SK-MEL-5 (cell line): ENCODE results near the gene CEP112. TPM values are rescaled to one million over a fixed set of nuclear protein-coding genes. Genes with fewer than 3 reads are reported as not detected.

Experiments used
- DNase-seq: peaks from one replicate; pipeline ENCODE4 v3.0.0-alpha.2; 2016; ENCODE audit warnings: low read depth, low spot score
- in situ Hi-C: cut with HindIII; loops from 2 replicates; pipeline ENCODE4 v1.10.0; 2016; ENCODE audit warnings: low sequenced_read_pairs, high pct_unique_total_duplicates, low pct_unique_long_range_greater_than_20kb
- total RNA-seq: library from RNA; depleted of rRNA; stranded (reverse); fragments of >200 nt; shearing (Covaris generic); gene quantifications from 2 replicates; pipeline ENCODE4 v1.2.3, GENCODE V29; 2014

Gene CEP112
- total RNA-seq, 1 experiment from 2014 or later, result 6.7 TPM

DNA sequence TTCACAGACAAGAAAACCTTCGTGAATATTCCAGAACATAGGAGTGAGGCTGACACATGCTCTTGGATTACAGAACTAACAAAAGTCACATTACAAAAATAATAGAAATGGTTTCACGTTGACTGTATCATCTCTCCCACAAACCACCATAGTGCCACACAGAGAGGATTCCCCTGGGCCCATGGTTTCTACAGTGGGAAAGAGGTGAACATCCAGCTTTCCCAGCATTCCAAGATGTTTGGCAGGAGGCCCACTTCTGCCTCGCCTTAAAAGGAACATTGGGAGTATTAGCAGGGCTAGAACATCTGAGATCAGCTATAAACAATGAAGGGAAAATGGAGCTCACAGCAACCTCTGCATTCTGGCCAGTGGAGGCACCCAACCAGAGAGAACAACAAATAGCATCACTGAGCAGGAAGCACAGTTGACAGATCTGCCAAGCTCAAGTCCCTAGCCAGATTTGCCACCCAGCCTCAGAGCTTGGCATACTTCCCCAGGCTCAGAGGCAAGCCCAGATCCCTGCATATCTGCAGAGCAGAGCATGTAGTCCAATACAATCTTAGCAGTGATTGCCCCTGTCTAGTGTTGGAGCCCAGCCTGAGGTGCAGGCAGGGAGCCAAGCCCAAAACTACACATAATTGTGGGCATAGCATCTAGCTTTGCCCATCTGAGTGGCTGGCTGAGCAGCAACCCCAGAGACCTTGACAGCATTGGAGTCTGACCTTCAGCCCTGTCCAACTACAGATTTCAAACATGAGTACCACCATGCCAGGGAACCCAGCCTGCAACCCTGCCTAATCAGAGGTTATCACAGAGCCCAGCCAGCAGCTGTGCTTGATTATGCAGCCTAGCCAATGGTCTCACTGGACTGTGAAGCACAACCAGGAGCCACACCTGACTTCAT lies 260.4 kb downstream of the CEP112 start:
- DNase-seq, result no peak
- in situ Hi-C loops, result no loop called here

DNA sequence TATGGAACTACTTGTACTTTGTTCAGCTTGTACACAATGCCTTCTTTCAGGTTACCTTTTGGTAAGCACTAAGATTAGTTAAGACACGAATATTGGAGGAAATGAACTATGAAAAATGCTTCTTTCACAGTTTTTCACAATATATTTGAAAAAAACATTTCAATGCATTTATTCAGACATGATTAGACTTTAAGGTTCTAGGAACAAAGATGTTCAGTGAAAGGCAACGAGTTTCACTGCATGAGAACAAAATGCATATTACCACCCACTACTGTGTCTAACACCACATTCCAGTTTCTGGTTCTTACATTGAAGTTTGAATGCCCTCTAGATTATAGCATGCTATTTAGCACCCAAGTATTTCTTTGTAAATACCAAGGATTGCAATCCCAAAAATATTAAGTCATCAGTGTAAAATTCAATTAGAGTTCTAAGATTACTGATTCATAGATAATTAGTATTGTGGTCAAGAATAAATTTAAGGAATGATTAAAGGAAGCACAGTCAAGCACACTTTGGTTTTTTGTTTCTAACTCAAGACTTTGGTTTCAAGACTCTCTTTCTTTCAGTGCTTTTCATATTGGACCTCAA lies 261.7 kb downstream of the CEP112 start:
- in situ Hi-C loops, result no loop called here
- peak; percentile 53 for DNase-seq

DNA sequence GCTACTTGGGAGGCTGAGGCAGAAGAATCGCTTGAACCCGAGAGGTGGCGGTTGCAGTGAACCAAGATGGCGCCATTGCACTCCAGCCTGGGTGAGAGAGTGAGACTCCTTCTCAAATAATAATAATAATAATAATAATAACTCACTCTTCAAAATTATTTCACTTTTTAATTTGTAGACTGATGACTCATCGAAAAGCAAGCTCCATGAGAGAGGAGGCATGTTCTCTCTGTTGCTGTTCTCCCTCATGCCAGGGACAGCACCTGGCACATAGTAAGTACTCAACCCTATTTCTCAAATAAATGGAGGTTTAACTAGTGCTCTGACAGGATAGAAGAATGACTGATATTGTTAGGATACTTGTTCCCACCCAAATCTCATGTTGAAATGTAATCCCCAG lies 265.3 kb downstream of the CEP112 start:
- in situ Hi-C loops, result no loop called here
- no peak for DNase-seq

DNA sequence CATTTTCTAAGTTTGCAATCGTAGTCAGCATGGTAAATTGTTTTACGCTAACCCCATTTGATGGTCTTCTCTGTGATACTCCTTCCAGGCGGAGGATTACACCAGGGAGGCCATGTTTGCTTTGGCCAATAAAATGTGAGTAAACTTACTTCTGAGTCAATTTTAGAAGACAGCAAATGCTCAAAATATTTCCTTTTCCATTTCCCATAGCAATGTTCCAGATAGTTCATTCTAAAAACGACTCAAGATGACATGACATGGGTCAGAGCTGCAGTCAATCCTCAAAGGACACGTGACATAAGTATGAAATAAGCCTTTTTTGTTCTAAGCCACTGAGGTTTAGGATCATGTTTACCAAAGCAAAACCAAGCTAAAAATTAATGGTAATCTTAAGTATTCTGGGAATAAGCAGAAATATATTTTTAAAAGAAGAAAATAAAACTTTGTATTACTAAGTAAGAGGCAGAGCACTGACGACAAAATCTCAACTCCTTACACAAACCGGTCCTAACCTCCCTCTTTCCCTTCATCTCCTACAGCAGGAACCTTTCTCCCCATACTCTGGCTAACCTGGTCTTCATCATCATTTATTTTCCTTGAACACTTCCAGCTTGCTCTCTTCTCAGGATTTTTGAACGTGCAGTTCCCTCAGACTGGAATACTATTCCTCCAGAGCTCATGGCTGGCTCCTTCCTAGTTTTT lies 266.2 kb downstream of the CEP112 start:
- in situ Hi-C loops, result no loop called here

DNA sequence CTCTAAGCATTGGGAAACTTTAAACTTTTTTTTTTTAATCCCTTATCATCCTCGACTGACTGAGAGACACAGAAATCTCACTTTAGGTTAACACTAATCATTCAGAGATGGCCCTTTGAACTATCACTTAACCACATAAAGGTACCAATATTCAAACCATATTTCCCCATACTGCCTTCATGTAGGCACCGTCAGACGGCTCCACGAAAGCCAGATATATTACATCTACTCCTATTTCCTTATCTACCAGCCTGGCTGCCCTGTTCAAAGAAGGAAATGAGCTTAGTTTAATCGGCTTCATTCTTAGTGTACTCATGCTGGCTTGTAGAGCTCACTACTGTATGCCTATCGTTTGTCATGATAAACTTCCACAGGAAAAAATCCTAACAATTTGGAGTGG lies 270.9 kb downstream of the CEP112 start:
- in situ Hi-C loops, result no loop called here

More for the DNA sequence above, 266.2 kb downstream of the CEP112 start:
- no peak for DNase-seq

DNA sequence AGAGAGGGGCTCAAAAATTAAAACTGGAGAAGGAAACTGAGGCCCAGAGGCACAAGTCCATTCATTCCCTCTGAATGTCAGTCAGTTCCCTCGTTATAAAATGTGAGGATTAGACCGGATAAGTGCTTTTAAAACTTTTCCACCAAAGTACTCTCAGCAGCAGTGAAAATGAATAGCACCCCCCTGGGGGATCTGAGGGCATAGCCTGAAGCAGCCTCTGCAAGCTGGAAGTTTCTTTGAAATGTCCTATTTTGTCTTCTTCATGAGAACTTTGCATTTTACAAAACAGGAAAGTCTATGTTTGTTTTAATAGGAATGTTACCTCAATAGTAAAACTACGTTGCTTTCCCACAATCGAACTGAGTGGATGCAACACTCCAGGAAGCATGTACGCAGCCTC lies 273.0 kb downstream of the CEP112 start:
- DNase-seq, result no peak
- in situ Hi-C loops, result no loop called here

More for the DNA sequence above, 270.9 kb downstream of the CEP112 start:
- DNase-seq, result no peak

DNA sequence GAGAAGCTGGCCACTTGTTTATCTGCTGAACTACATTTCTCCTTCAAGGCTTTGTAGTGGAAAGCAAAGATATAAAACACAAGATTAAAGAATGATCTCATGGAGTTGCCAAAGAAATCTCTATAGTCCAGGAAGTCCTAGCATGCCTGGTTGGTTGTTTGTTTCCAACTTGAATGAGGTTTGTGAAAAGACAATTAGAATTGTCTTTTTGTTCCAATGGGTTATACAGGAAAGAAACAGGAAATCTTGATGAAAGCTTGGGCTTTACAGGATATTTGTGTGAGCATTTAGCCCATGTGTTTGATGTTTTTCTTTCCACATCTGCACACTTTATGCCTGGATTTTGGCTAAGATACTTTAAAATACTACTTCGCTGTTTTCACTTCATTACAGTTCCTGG lies 273.4 kb downstream of the CEP112 start:
- in situ Hi-C loops, result no loop called here
- no peak for DNase-seq

DNA sequence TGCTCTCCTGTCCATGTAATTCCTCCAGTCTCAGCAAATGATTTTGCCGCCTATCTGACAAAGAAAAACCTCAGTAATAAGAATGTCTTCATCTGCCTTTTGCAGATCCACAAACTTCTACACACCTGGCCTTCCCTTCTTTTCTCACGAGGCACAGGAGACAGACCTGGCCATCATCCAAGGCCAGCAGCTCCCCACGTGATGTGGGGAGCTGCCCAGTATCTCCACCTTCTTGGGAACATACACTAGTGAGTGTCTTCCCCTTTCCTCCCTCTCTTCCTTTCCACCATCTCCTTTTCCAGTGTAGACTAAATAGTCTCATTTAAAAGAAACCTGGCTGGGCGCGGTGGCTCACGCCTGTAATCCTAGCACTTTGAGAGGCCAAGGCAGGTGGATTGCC lies 274.4 kb downstream of the CEP112 start:
- no peak for DNase-seq
- in situ Hi-C loops, result no loop called here

DNA sequence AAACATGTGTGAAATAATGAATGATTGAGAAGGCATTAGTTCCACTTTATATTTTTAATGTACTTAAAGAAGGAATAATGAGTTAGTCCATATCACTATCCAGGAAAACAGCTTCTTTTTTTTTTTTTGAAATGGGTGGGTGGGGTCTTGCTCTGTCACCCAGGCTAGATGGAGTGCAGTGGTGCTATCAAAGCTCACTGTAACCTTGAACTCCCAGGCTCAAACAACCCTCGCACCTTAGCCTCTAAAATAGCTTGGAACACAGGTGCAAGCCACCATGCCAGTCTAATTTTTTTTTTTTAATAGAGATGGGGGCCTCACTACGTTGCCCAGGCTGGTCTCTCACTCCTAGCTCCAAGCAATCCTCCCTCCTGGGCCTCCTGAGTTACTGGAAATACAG lies 275.5 kb downstream of the CEP112 start:
- DNase-seq, result no peak
- in situ Hi-C loops, result no loop called here

DNA sequence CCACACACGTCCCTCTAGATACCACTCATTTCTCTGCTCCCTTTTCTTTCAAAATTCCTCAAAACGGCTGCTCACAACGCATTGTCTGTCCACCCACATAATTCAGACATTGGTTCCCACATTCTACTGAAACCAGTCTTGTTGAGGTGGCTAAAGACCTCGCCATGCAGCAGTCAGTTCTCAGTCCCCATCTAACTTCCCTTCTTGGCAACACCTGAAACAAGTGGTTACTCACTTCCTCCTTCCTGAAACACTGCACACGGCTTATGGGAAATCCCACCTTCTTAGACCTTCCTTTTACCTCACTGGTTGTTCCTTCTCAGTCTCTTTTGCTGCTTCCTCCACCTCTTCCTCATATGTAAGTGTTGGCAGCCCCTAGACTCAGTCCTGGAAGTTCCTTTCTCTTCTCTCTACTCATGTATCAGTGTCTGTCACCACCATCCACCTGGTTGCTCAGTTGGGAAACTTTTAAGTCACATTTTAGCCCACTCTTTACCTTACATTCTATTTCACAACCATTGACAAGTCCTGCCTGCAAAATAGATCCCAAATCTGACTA lies 277.1 kb downstream of the CEP112 start:
- in situ Hi-C loops, result no loop called here
- DNase-seq, result no peak

DNA sequence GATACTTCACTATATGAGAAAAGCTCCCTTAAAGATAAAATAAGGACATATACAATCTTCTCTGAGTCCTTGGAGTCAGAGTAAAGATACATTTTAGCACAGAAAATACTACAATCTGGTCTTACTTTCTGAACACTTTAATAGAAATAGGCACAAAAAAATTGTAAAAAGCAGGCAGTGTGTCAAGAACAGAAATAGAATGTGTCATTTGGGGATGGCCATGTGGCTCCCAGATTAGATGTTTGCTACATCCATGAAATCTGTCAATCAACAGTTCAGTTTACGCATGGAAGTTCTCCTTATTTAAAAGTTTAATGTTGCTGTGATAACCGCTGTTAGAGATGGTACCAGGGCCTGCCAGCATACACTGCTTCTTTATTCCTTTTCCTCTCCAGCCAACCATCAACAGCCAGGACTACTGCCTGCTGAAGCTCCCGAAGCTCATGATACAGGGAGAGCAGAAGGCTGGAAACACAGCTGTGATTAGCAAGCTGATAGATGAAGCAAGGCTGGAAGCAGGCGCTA lies 278.5 kb downstream of the CEP112 start:
- in situ Hi-C loops, result no loop called here
- DNase-seq, result no peak

DNA sequence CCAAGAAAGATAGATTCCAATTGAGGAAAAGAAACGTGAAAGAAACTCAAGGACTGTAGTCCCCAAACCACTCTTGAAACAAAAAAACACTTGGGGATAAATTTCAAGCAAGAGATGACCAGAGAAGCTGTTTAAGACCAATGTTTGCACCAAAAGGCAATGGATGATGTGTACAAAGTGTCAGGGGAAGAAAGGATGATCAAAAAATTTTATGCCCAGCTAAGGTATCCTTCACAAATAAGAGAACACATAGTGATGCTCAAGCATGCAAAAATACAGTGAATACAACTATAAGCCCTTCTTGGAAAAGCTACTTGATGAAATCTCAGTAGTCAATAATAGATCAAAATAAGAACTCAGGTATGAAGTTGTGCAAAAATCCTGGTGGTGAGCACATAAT lies 281.1 kb downstream of the CEP112 start:
- in situ Hi-C loops, result no loop called here
- DNase-seq, result no peak

DNA sequence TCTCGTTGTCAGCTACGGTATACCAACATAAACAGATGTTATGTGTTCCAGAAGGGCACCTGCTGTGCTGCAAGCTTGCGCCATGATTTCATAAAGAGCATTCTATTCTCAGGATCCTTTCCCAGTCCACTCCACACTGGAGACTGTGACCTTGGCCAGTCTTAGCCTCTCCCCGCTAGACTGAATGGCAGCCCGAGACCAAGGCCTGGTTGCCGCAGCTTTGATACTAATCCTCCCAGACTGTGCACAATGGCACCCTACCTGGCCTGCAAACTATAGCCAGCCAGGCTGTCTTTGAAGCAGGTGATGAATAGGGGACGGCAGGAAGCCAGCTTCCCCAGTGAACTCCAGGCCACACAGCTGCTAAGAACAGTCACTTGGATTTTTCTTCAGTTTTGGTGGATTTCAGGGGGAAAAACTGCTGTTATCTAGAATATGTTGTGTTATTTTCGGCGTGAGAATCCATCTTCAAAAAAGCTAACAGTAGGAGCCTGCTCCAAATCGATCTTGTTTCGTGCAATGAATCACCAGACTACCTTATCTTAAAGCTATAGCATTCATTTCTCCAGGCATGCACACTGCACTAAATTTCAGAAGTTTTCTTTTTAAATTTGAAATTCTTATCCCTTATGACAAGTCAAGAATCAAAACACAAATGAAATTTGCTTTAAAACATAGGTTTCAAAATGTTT lies 289.0 kb downstream of the CEP112 start:
- in situ Hi-C loops, result no loop called here
- DNase-seq, result no peak

DNA sequence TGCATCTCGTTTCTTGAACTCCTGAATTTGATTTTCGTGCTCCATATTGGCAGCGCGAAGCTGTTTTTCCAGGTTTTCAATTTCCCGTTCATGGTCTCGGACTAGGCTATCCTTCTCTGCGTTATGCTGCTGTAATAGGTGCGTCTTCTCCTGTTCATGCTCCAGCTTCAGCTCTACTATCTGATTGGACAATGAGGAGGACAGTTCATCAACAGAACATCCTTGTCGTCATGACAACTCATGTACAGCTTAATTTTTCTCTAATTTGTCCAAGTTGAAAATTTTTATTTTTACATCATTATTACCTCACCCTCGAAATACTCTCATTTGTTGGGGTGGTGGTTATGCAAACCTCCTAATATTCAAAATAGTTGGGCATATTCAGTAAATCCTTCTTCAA lies 289.8 kb downstream of the CEP112 start:
- in situ Hi-C loops, result no loop called here
- no peak for DNase-seq

DNA sequence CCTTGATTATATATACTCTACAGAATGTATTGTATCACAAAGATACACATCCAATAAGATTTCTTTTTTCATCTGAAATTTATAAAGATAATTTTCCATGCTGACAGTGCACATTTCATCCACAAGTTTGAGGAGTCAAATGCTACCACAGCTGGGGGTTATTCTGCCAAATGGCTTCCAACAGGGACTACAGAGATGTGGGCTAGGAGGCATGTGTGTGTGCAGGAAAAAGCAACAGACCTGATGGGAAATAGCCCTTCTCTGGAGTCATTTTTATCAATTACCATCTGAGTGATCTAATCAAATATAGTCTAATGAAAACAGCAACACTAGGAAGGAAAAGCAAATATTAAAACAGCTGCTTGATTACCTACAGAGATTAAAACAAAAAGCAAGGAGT lies 290.5 kb downstream of the CEP112 start:
- DNase-seq, result no peak
- in situ Hi-C loops, result no loop called here

DNA sequence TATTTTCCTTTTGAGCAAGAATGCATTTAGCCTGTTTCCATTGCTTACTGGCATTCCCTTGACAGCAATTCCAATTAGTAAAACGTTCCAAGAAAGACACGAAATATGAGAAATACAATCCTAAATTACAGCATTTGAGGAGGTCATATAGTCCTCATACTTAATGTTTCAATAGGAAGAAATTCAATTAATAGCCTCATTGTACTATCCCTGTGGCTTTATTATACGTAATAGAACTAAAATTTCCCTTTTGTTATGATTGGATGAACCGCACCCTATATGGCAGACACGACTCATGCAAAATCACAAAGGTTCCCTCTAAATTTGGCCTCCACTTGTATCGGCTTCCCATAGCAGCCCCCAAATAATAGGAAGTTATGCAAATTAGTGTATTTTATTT lies 291.7 kb downstream of the CEP112 start:
- in situ Hi-C loops, result no loop called here

DNA sequence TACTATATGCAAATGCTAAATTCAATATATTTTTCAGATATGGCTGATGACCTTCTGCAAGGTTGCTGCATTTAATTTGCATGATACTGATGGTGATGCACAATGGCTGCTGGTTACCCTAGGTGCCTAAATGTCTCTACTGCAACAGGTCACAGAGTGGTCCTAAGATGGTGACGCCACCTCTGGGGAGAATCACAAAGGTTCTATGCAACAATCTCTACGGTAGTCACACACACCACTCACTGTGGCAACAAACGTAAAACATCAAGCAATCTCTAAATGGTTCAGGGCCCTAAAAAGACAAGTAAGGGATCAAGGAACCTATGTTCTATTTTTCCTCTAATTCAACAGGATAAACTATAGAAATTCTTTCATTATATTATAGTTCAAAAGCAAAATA lies 293.3 kb downstream of the CEP112 start:
- no peak for DNase-seq
- in situ Hi-C loops, result no loop called here

More for the DNA sequence above, 291.7 kb downstream of the CEP112 start:
- DNase-seq, result no peak

DNA sequence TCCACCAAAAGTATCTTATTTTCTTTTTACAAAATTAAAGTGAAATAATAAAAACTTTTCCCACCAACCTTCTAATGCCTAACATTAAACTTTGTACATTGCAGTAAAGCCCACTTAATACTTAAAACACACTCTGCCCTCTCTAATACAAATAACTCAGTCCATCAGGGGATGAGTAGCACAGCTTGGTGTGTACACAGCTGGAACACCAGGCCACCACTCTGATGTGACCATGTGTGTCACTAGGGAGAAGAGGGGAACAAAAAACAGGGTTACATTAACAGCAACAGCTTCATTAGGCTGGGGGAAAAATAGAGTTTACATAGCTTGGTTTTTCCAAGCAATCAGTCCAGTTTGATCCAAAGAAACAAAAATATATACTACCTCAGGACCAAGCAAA lies 295.0 kb downstream of the CEP112 start:
- DNase-seq, result no peak
- in situ Hi-C loops, result no loop called here
